K562 (cell line): ENCODE results near the gene MCOLN2.

Experiments
- BRCA1 ChIP-seq, 2 experiments: fragments of 450-650 bp in 1 of 2; sonication (generic) in 1 of 2; formaldehyde crosslinking in 1 of 2; IDR thresholded peaks; 2 replicates each; pipeline versions ENCODE4 v1.5.0 to v1.6.1; 2017 to 2020; ENCODE audit warnings: mild to moderate bottlenecking in 1 of 2, missing genetic modification reagents in 1 of 2
- U2AF1 ChIP-seq: fragments of 200-400 bp; formaldehyde crosslinking; optimal IDR thresholded peaks from 2 replicates; pipeline ENCODE3; 2017; ENCODE audit warnings: mild to moderate bottlenecking, low read depth, low read length, moderate library complexity

DNA sequence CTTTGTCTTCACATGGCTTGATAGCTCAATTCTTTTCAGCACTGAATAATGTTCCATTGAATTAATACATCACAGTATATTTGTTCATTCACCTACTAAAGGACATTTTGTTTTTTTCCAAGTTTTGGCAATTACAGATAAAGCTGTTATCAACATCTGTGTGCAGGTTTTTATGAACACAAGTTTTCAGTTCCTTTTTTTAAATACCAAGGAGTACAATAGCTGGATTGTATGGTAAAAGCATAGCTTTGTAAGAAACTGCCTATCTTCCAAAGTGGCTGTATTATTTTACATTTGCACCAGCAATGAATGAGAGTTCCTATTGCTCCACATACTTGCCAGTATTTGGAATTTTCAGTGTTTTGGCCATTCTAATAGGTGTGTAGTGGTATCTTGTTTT lies 4.8 kb upstream of the MCOLN2 start:
- TF ChIP-seq BRCA1 (IDR thresholded peaks at IDR 0.05) = no peak
- TF ChIP-seq BRCA1 (CRISPR knock-in tag; IDR thresholded peaks at IDR 0.05) = no peak
- TF ChIP-seq U2AF1 = no peak
